Esophagus squamous epithelium (tissue), 4 donors: ENCODE results near the gene RGR.

ENCODE experiments used
- POLR2A ChIP-seq, 4 donors: fragments of 450-650 bp; IDR thresholded peaks; one replicate each; pipeline ENCODE4 v1.6.1; 2017; ENCODE audit warnings: antibody characterized with exemption in 4 of 4, mild to moderate bottlenecking in 4 of 4, moderate library complexity in 3 of 4
- TF ChIP-seq, protein P1 (sequence below), 6 experiments: fragments of 450-650 bp in 4 of 6; fragments of 200-600 bp in 2 of 6; sonication (generic) in 2 of 6; IDR thresholded peaks; one replicate each; pipeline ENCODE4 v1.5.1; 2016 to 2019; ENCODE audit warnings: antibody characterized with exemption in 6 of 6, mild to moderate bottlenecking in 4 of 6, moderate library complexity in 4 of 6

DNA sequence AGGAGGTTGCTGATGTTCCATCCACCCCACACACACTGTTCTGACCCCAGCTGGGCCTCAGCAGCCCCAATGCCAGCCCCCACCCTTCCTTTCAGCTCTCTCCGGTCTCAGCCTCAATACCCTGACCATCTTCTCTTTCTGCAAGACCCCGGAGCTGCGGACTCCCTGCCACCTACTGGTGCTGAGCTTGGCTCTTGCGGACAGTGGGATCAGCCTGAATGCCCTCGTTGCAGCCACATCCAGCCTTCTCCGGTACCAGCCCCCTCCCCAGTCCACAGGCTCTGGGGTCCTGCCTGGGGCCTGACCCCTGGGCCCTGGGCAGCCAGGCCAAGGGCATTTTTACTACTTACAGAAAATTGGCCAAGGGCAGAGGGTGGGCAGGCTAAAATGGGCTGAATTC lies 2.6 kb downstream of the RGR start:
- TF ChIP-seq, protein P1, sequence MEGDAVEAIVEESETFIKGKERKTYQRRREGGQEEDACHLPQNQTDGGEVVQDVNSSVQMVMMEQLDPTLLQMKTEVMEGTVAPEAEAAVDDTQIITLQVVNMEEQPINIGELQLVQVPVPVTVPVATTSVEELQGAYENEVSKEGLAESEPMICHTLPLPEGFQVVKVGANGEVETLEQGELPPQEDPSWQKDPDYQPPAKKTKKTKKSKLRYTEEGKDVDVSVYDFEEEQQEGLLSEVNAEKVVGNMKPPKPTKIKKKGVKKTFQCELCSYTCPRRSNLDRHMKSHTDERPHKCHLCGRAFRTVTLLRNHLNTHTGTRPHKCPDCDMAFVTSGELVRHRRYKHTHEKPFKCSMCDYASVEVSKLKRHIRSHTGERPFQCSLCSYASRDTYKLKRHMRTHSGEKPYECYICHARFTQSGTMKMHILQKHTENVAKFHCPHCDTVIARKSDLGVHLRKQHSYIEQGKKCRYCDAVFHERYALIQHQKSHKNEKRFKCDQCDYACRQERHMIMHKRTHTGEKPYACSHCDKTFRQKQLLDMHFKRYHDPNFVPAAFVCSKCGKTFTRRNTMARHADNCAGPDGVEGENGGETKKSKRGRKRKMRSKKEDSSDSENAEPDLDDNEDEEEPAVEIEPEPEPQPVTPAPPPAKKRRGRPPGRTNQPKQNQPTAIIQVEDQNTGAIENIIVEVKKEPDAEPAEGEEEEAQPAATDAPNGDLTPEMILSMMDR (IDR thresholded peaks at IDR 0.05): no peak
- no peak for TF ChIP-seq POLR2A (IDR thresholded peaks at IDR 0.05)
